Measurements from ENCODE around the gene TMEM185B.

The TMEM185B gene

GRCh38 chr2:120230515-120231471, 7.6 kb upstream of the TMEM185B start:
- DNase-seq (ENCODE audit: low spot score): no peak

- no peak for DNase-seq (ENCODE audit: low spot score)
Measured at GRCh38 chr2:120229341-120229740, 6.1 kb upstream of the TMEM185B start.

- no peak for DNase-seq (ENCODE audit: low spot score)
Measured at GRCh38 chr2:120228503-120228902, 5.3 kb upstream of the TMEM185B start.

- no peak for DNase-seq (ENCODE audit: low spot score)
Measured at GRCh38 chr2:120227111-120227991, 4.2 kb upstream of the TMEM185B start.

- DNase-seq (ENCODE audit: low spot score): no peak
Measured at GRCh38 chr2:120226316-120226715, 3.1 kb upstream of the TMEM185B start.

- no peak for DNase-seq (ENCODE audit: low spot score)
Measured at GRCh38 chr2:120225549-120226065, 2.4 kb upstream of the TMEM185B start.

- DNase-seq (ENCODE audit: low spot score): no peak
Measured at GRCh38 chr2:120224735-120225548, 1.7 kb upstream of the TMEM185B start.

- DNase-seq (ENCODE audit: low spot score): no peak
Measured at GRCh38 chr2:120224256-120224655, 1.1 kb upstream of the TMEM185B start.

GRCh38 chr2:120222186-120223033, 790 bp downstream of the TMEM185B start:
- no peak for DNase-seq (ENCODE audit: low spot score)

- DNase-seq (ENCODE audit: low spot score): no peak
Measured at GRCh38 chr2:120221616-120222015, 1.6 kb downstream of the TMEM185B start.

- no peak for DNase-seq (ENCODE audit: low spot score)
Measured at GRCh38 chr2:120220756-120221155, 2.4 kb downstream of the TMEM185B start.

GRCh38 chr2:120219766-120220165, 3.4 kb downstream of the TMEM185B start:
- DNase-seq (ENCODE audit: low spot score): no peak

- DNase-seq (ENCODE audit: low spot score): no peak
Measured at GRCh38 chr2:120219291-120219690, 3.9 kb downstream of the TMEM185B start.

- no peak for DNase-seq (ENCODE audit: low spot score)
Measured at GRCh38 chr2:120218181-120218580, 5.0 kb downstream of the TMEM185B start.

GRCh38 chr2:120210270-120210693, 12.9 kb downstream of the TMEM185B start:
- DNase-seq (ENCODE audit: low spot score): no peak

GRCh38 chr2:120209427-120210269, 13.6 kb downstream of the TMEM185B start:
- DNase-seq (ENCODE audit: low spot score): no peak

- no peak for DNase-seq (ENCODE audit: low spot score)
Measured at GRCh38 chr2:120208381-120209353, 14.5 kb downstream of the TMEM185B start.

GRCh38 chr2:120206022-120206581, 17.1 kb downstream of the TMEM185B start:
- DNase-seq (ENCODE audit: low spot score): no peak

Data from AG08395 (cell line).